ENCODE results near the gene ATG13. TPM values are rescaled to one million over a fixed set of nuclear protein-coding genes. Genes with fewer than 3 reads are reported as not detected.

Gene ATG13
- total RNA-seq, 2 experiments from 2014 or later = 95.7 to 102 TPM

DNA sequence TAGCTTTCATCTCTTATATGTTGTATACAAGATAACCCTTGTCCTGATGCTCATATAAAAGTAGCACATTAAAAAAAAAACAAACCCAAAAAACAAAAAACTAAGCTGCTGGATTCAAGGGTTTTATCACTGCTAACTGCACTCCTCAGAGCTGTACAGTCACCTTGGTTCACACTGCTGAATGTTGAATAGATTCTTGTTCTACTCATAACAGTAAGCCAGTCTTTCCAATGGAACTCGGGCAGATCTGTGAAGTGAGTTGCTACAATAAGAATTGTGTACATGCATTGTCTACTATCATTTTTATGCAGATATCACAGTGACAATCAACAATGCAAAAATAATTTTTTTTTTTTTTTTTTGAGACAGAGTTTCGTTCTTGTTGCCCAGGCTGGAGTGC is 5.0 kb upstream of the ATG13 start:
- Histone ChIP-seq H3K36me3 (ENCODE audit: insufficient read depth, low read length) (no peaks in the 10 kb centered on the region), H3K27ac (ENCODE audit: low read depth in 1 of 2, low read length in 2 of 2) (no peak overlapping the region), H3K9me3 (ENCODE audit: control insufficient read depth in 1 of 2, insufficient read depth in 1 of 2, low read length in 2 of 2) (no peaks in the 10 kb centered on the region), H3K4me1 (ENCODE audit: insufficient read depth, low read length) (peaks cover 22% of the 10 kb centered on the region), H3K4me3 (ENCODE audit: low read length) (no peak overlapping the region), H3K27me3 (ENCODE audit: control insufficient read depth in 1 of 2, insufficient read depth in 2 of 2, low read length in 2 of 2) (no peaks in the 10 kb centered on the region)
- POLR2A ChIA-PET = interaction anchor here (0.8 to 2.0 kb wide), 3 partner anchors 19 to 88 kb away, joined by 3 to 9 read pairs (median 3); partner anchors contain the start of genes AMBRA1, ARHGAP1 and ZNF408
- Mint-ChIP-seq H3K27me3 (no peaks in the 10 kb centered on the region), H3K36me3 (ENCODE audit: low read depth) (peaks cover 10% of the 10 kb centered on the region), H3K4me3 (no peak overlapping the region), H3K27ac (no peak overlapping the region), H3K4me1 (ENCODE audit: low read depth) (peaks cover 16% of the 10 kb centered on the region), H3K9me3 (no peaks in the 10 kb centered on the region)
- intact Hi-C loops (cut with DNase I, micrococcal nuclease) = loop anchor here (10.0 kb wide), 3 partner anchors 58 to 768 kb away; partner anchors contain the start of gene CRY2 (in 1 of the 2)
- CTCF ChIA-PET = interaction anchor here (0.6 kb wide), 1 partner anchor 10 kb away, joined by 3 read pairs; no protein-coding TSS in a partner anchor
- no peak for TF ChIP-seq CTCF (IDR thresholded peaks at IDR 0.05)
- ATAC-seq (ENCODE audit: poor library complexity) (no peak), DNase-seq (no peak)

DNA sequence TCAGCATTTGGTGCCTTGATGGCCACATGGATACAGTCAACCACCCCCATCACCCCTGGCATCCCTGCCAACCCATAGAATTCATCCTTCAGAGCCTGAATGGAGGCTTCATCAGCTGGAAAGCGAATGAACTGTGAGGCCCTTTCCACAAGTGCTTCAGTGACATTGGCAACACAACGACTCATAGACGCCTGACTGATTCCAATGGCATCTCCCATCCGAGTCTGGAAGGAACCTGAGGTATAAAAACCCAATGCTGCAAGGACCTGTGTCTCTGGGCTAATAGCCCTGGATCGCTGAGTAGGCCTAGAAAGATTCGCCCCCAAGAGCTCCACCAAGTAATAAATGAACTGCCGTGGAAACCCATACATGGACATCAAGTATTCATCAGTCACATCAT is 1.6 kb upstream of the ATG13 start:
- H3K4me3 ChIP-seq (ENCODE audit: low read length) = no peak overlapping the region
- no peaks in the 10 kb centered on the region for H3K9me3 Mint-ChIP-seq

GRCh38 chr11:46616551-46617133 is 711 bp upstream of the ATG13 start:
- CTCF ChIA-PET = interaction anchor here (0.9 to 2.3 kb wide), 7 partner anchors 23 to 935 kb away, joined by 3 to 9 read pairs (median 5); partner anchors contain the start of genes AMBRA1, ARHGAP1 and ZNF408
- Histone ChIP-seq H3K9me3 (ENCODE audit: control insufficient read depth in 1 of 2, insufficient read depth in 1 of 2, low read length in 2 of 2) (no peaks in the 10 kb centered on the region), H3K27ac (ENCODE audit: low read depth in 1 of 2, low read length in 2 of 2) (peak overlapping the region; percentile 79 to 99), H3K27me3 (ENCODE audit: control insufficient read depth in 1 of 2, insufficient read depth in 2 of 2, low read length in 2 of 2) (no peaks in the 10 kb centered on the region), H3K36me3 (ENCODE audit: insufficient read depth, low read length) (peaks cover 7% of the 10 kb centered on the region), H3K4me3 (ENCODE audit: low read length) (peak overlapping the region; percentile 76), H3K4me1 (ENCODE audit: insufficient read depth, low read length) (peaks cover 50% of the 10 kb centered on the region)
- no peak for TF ChIP-seq CTCF (IDR thresholded peaks at IDR 0.05)
- intact Hi-C loops (cut with DNase I, micrococcal nuclease) = loop anchor here (1.0 to 10.0 kb wide), 9 partner anchors 22 to 772 kb away; partner anchors contain the start of genes AMBRA1 (in 2 of the 2), ARHGAP1 (in 1 of the 2), CRY2 (in 1 of the 2) and ZNF408 (in 1 of the 2)
- Mint-ChIP-seq H3K4me3 (peak overlapping the region; percentile 100), H3K9me3 (no peaks in the 10 kb centered on the region), H3K27me3 (no peaks in the 10 kb centered on the region), H3K36me3 (ENCODE audit: low read depth) (peaks cover 36% of the 10 kb centered on the region), H3K4me1 (ENCODE audit: low read depth) (peaks cover 46% of the 10 kb centered on the region), H3K27ac (peak overlapping the region; percentile 97)
- POLR2A ChIA-PET = interaction anchor here (0.8 to 4.7 kb wide), 13 partner anchors 15 to 598 kb away, joined by 3 to 35 read pairs (median 6); partner anchors contain the start of genes AMBRA1, ARHGAP1, DDB2 and ZNF408
- ATAC-seq (ENCODE audit: poor library complexity) = no peak
- peak in 3 of 14 experiments; percentile 32 to 61 (median 47) for DNase-seq

More for the DNA sequence above, 1.6 kb upstream of the ATG13 start:
- Mint-ChIP-seq H3K27ac (peak overlapping the region; percentile 97), H3K4me1 (ENCODE audit: low read depth) (peaks cover 39% of the 10 kb centered on the region), H3K36me3 (ENCODE audit: low read depth) (peaks cover 30% of the 10 kb centered on the region), H3K4me3 (peak overlapping the region; percentile 100), H3K27me3 (no peaks in the 10 kb centered on the region)
- ATAC-seq (ENCODE audit: poor library complexity) = no peak
- peaks cover 51% of the 10 kb centered on the region for H3K4me1 ChIP-seq (ENCODE audit: insufficient read depth, low read length)
- no peaks in the 10 kb centered on the region for H3K36me3 ChIP-seq (ENCODE audit: insufficient read depth, low read length)
- intact Hi-C loops (cut with DNase I, micrococcal nuclease) = loop anchor here (1.0 to 10.0 kb wide), 7 partner anchors 21 to 771 kb away; partner anchors contain the start of genes AMBRA1 (in 1 of the 2), ARHGAP1 (in 1 of the 2), CRY2 (in 1 of the 2) and ZNF408 (in 1 of the 2)
- TF ChIP-seq CTCF (IDR thresholded peaks at IDR 0.05) = no peak
- no peak for DNase-seq
- no peaks in the 10 kb centered on the region for H3K27me3 ChIP-seq (ENCODE audit: control insufficient read depth in 1 of 2, insufficient read depth in 2 of 2, low read length in 2 of 2)
- CTCF ChIA-PET = interaction anchor here (1.1 kb wide), 1 partner anchor 86 kb away, joined by 3 read pairs; no protein-coding TSS in a partner anchor
- POLR2A ChIA-PET = interaction anchor here (1.0 to 4.7 kb wide), 3 partner anchors 55 to 85 kb away, joined by 3 to 24 read pairs (median 5); partner anchors contain the start of genes ARHGAP1 and ZNF408
- H3K27ac ChIP-seq (ENCODE audit: low read depth in 1 of 2, low read length in 2 of 2) = no peak overlapping the region
- no peaks in the 10 kb centered on the region for H3K9me3 ChIP-seq (ENCODE audit: control insufficient read depth in 1 of 2, insufficient read depth in 1 of 2, low read length in 2 of 2)

All from CD4-positive, alpha-beta T cell (primary cell).